Retinal pigment epithelial cell (primary cell): Measurements from ENCODE around the gene CEP131.

Experiments
- DNase-seq: peaks from one replicate; pipeline ENCODE4 v3.0.0-alpha.2; 2010; ENCODE audit warnings: low read depth
- H3K4me3 ChIP-seq: 2 replicates; pipeline ENCODE4 v1.5.1; 2011; ENCODE audit warnings: mild to moderate bottlenecking, low read length, control low read depth, moderate library complexity
- TF ChIP-seq, protein P1 (sequence below): conservative IDR thresholded peaks from 2 replicates; pipeline ENCODE4 v1.5.1; 2011; ENCODE audit warnings: low read depth, low read length, control low read depth, inconsistent platforms

The CEP131 gene

DNA sequence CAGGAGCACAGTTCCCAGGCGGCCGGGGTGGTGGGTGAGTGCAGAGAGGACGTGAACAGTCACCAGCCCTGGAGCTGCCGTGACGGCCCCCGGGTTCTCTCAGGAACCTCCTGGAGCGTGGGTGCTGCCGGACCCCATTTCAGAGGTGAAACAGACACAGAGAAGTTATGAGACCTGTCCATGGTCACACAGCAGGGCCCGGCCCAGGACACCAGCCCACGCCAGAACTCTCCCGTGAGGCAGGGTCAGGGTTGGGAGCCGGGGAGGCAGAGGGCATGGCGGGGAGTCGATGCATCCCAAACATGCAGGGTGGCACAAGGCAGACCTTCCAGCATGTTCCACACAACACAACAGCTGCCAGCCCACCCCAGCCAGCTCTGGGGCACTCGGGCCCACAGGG, 61.2 kb downstream of the CEP131 start:
- H3K4me3 ChIP-seq, result no peak overlapping the region
- DNase-seq, result no peak
- TF ChIP-seq, protein P1, sequence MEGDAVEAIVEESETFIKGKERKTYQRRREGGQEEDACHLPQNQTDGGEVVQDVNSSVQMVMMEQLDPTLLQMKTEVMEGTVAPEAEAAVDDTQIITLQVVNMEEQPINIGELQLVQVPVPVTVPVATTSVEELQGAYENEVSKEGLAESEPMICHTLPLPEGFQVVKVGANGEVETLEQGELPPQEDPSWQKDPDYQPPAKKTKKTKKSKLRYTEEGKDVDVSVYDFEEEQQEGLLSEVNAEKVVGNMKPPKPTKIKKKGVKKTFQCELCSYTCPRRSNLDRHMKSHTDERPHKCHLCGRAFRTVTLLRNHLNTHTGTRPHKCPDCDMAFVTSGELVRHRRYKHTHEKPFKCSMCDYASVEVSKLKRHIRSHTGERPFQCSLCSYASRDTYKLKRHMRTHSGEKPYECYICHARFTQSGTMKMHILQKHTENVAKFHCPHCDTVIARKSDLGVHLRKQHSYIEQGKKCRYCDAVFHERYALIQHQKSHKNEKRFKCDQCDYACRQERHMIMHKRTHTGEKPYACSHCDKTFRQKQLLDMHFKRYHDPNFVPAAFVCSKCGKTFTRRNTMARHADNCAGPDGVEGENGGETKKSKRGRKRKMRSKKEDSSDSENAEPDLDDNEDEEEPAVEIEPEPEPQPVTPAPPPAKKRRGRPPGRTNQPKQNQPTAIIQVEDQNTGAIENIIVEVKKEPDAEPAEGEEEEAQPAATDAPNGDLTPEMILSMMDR, result no peak

DNA sequence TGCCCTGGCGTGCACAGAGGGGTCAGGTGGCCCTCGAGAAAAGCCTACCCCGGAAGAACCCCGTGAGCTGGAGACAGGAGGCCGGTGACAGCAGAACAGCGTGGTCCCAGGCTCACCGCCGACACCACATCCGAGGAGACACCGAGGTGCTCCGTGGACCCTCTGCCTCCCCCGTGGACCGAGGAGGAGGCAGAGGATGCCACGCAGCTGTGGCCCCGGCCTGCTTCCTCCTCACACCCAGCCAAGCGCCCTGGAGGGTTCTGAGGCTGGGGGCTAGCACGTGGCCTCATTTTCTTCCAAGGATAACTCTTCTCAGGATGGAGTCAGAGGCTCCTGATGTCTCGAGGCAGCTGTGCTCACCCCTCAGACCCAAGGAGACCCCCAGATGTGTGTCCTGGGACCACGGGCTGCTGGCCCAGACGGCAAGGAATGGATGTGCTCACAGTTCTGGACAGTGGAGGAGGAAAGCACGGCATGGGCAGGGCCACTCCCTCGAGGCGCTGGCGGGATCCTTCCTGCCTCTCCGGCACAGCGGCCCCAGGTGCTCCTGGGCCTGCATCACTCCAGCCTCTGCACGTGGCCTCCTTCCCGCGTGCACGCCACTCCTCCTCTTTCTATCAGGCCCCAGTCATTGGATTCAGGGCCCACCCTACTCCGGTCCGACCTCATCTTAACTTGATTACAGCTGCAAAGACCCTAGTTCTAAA, 61.9 kb downstream of the CEP131 start:
- DNase-seq, result no peak
- TF ChIP-seq, protein P1, result no peak
- H3K4me3 ChIP-seq, result no peak overlapping the region

DNA sequence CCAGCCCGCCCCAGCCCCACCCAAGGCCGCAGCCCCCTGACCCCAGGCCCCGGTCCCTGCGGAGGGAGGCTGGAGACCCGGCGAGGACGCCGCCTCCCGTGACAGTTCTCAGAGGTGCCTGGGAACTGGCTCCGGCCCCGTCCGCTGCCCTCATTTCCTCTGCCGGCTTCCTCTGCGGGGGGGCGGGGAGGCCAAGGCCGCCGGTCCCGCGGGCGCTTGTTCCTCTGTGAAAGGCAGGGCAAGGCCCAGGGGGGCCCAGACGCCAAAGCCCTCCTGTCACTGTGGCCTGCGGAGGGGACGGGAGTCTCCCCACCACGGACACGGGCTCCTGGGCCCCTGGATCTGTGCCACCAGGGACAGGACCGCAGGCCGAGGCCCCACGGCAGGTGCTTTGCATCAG, 62.5 kb downstream of the CEP131 start:
- no peak overlapping the region for H3K4me3 ChIP-seq
- no peak for DNase-seq
- TF ChIP-seq, protein P1, result no peak

DNA sequence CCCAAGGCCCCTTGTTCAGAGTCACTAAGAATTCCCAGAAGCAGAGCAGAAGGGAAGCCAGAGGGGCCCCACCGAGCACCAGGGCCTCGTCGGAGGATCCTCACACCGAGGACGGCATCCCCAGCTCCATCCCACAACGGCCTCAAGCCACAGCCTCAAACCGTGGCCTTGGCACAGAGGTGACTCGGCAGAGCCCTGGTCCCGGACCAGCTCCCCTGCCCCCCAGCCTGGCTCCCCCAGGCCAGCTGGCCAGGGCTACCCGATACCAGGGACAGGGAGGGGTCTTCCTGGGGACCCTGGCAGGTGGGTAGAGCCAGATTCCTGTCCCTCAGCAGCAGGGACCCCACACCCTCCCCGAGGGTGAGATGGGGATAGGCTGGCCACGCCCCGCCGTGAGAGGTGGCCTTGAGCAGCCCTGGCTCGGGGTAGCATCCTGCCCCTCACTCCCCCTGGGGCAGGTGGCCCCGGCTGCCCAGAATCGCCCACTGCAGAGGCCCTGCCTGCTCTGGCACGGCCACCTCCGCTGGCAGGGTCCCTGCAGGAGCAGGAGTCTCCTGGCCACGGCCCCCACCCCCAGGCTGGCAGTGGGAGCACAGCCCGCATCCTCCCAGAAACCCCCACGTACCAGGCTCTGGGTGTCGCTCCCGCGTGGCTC, 63.0 kb downstream of the CEP131 start:
- no peak overlapping the region for H3K4me3 ChIP-seq

DNA sequence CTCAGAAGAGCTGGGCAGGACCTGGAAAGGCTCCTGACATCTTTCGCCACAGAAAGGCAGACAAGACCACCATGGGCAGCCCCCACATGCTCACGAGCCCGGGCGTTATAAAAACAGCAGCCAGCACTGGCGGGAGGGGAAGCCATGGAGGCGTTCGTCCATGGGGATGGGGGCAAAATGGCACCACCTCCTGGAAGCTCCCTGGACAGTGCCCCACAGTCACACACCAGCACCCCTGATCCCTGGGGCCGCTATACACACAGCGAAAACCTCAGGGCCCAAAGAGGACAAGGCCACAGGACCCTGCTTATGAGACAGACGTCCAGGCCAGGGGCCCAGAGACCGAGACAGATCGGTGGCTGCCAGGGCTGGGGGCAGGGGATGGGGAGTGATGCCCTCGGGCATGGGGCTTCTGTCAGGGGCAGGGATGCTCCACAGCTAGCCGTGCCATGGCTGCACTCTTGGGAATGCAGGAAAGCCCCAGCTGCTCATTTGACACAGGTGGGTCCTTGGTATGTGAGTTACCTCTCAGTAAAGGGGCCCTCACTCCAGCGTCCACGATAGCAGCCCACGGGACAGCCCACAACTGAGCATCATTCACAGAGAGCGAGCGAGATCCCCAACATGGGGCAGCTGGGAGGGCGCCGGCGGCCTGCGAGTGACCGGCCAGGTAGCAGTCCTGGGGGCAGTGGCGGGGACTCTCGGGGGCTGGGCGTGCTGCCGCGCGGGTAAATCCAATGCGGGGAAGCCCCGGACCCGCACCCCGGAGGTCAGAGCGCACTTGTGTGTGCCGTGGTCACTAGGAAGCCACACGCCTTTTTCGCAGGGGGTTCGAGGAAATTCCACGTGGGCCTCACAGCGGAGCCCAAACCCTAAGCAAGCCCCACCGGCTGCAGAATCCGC, 63.8 kb downstream of the CEP131 start:
- no peak for DNase-seq
- TF ChIP-seq, protein P1, result no peak
- no peak overlapping the region for H3K4me3 ChIP-seq

More for the DNA sequence above, 63.0 kb downstream of the CEP131 start:
- no peak for DNase-seq
- TF ChIP-seq, protein P1, result no peak

DNA sequence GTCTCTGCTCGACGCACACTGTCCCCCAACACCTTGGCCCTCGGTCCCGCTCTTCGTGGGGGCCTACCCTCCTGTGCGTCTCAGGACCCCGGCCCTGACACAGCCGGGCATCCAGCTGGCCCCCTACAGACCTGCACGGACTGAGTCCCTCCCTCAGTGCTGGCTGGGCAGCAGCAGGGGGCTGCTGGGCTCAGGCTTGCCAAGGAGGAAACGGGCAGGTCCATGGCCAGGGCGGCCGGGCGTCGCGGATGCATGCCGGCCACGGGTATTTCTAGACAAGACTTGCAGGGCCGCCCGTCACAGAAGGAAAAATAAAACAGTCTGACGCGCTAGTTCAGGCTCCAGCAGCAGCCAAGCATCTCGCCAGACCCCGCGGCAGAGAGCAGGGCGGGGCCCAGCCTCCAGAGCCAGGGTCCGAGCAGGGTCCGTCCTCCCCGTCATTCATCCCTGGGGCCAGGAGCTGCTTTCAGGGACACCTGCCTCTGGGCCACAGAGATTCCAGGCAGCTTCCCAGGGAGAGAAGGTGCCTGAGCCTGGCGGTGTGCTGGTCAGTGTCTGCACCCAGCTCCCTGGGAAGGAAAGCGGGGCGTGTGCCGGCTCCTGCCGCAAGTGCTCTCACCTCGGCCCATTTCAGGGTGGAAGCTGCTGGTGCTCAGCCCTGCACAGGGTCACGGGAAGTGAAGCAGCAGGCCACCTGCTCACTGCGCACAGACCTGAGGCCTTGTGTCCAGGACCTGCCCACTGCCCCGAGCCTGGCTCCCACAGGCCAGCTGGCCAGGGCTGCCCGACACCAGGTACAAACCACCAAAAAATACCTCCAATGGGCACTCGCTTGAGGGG, 64.7 kb downstream of the CEP131 start:
- no peak overlapping the region for H3K4me3 ChIP-seq
- TF ChIP-seq, protein P1, result no peak
- DNase-seq, result no peak
